Gastroesophageal sphincter (tissue), 3 donors: ENCODE data around the gene TRAPPC4.

Source experiments
- EP300 ChIP-seq: sonication (generic); formaldehyde crosslinking; IDR thresholded peaks from one replicate; pipeline ENCODE4 v1.6.1; 2017; ENCODE audit warnings: antibody characterized with exemption, mild to moderate bottlenecking
- POLR2A ChIP-seq, 2 donors: fragments of 450-650 bp; IDR thresholded peaks; one replicate each; pipeline ENCODE4 v1.6.1; 2017; ENCODE audit warnings: antibody characterized with exemption in 2 of 2, mild to moderate bottlenecking in 2 of 2, moderate library complexity in 1 of 2
- POLR2AphosphoS5 ChIP-seq: sonication (generic); formaldehyde crosslinking; IDR thresholded peaks from one replicate; pipeline ENCODE4 v1.6.1; 2017; ENCODE audit warnings: antibody characterized with exemption
- TF ChIP-seq, protein P1 (sequence below), 4 experiments: fragments of 200-600 bp in 2 of 4; fragments of 450-650 bp in 2 of 4; sonication (generic) in 1 of 4; IDR thresholded peaks; one replicate each; pipeline ENCODE4 v1.5.1; 2017 to 2019; ENCODE audit warnings: antibody characterized with exemption in 4 of 4, mild to moderate bottlenecking in 2 of 4, moderate library complexity in 2 of 4

DNA sequence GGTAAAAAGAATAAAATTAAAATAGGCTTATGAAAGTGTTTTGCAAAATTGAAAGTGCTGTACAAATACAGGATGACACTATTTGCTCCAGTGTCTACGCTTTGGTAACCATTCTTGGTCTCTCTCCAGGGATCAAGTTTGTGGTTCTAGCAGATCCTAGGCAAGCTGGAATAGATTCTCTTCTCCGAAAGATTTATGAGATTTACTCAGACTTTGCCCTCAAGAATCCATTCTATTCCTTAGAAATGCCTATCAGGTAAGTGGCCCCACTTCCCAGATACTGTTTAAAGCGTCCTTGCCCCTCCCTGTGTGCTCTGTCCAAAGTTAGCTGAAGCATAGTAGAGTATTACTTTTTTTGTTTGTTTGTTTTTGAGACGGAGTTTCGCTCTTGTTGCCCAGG lies 3.1 kb downstream of the TRAPPC4 start:
- TF ChIP-seq, protein P1, sequence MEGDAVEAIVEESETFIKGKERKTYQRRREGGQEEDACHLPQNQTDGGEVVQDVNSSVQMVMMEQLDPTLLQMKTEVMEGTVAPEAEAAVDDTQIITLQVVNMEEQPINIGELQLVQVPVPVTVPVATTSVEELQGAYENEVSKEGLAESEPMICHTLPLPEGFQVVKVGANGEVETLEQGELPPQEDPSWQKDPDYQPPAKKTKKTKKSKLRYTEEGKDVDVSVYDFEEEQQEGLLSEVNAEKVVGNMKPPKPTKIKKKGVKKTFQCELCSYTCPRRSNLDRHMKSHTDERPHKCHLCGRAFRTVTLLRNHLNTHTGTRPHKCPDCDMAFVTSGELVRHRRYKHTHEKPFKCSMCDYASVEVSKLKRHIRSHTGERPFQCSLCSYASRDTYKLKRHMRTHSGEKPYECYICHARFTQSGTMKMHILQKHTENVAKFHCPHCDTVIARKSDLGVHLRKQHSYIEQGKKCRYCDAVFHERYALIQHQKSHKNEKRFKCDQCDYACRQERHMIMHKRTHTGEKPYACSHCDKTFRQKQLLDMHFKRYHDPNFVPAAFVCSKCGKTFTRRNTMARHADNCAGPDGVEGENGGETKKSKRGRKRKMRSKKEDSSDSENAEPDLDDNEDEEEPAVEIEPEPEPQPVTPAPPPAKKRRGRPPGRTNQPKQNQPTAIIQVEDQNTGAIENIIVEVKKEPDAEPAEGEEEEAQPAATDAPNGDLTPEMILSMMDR (IDR thresholded peaks at IDR 0.05): no peak
- TF ChIP-seq POLR2A (IDR thresholded peaks at IDR 0.05): no peak
- no peak for TF ChIP-seq POLR2AphosphoS5
- TF ChIP-seq EP300: no peak
